Measurements from ENCODE around the gene ARL2BP. TPM values are rescaled to one million over a fixed set of nuclear protein-coding genes. Genes with fewer than 3 reads are reported as not detected.

The ARL2BP gene
- total RNA-seq, 1 donor from 2014 or later, result 41.5 TPM

- H3K36me3 ChIP-seq, result no peaks in the 10 kb centered on the region
- peaks cover 19% of the 10 kb centered on the region for H3F3A ChIP-seq (ENCODE audit: low read depth)
- peaks cover 4% of the 10 kb centered on the region for H3K9me3 Mint-ChIP-seq
- peaks cover 12% of the 10 kb centered on the region for H3K27me3 Mint-ChIP-seq (ENCODE audit: insufficient read depth, low read depth)
- H4K20me1 ChIP-seq (ENCODE audit: low read depth), result no peaks in the 10 kb centered on the region
- H3K9ac ChIP-seq, result no peak overlapping the region
- no peak overlapping the region for H3K27ac Mint-ChIP-seq
- H3K4me2 ChIP-seq, result peak overlapping the region; percentile 82
- H3K4me3 Mint-ChIP-seq, result no peak overlapping the region
- no peaks in the 10 kb centered on the region for H3K79me2 ChIP-seq (ENCODE audit: low read depth)
- H3K27ac ChIP-seq, result no peak overlapping the region
- TF ChIP-seq EZH2 (IDR thresholded peaks at IDR 0.05) (no peak), CTCF (IDR thresholded peaks at IDR 0.05) (no peak), EZH2phosphoT487 (IDR thresholded peaks at IDR 0.05) (no peak)
- peak overlapping the region; percentile 93 for H2AFZ ChIP-seq (replicated peaks)
- peaks cover 7% of the 10 kb centered on the region for H3K27me3 ChIP-seq
- DNase-seq (ENCODE audit: low spot score), result no peak
- peak overlapping the region; percentile 56 for H3K4me3 ChIP-seq
- peaks cover 5% of the 10 kb centered on the region for H3K4me1 ChIP-seq
- H3K9me3 ChIP-seq (ENCODE audit: low read depth), result no peaks in the 10 kb centered on the region
- H3K4me1 Mint-ChIP-seq, result peaks cover 6% of the 10 kb centered on the region
- H3K36me3 Mint-ChIP-seq, result no peaks in the 10 kb centered on the region
These were observed 56.2 kb downstream of the ARL2BP start for GRCh38 chr16:57301126-57301817.

Other genes starting within 250 kb of the ARL2BP start
- 19.8 and 26.9 TPM in 2 replicates for gene CPNE2, start 152.7 kb upstream of the ARL2BP start, total RNA-seq (ENCODE audit: low replicate concordance)
- 106 and 184 TPM in 2 replicates for gene PSME3IP1, start 59.2 kb upstream of the ARL2BP start, total RNA-seq (ENCODE audit: low replicate concordance)
- 46.6 and 49.2 TPM in 2 replicates for gene RSPRY1, start 58.9 kb upstream of the ARL2BP start, total RNA-seq (ENCODE audit: low replicate concordance)
- 0.86 and 1.6 TPM in 2 replicates for gene PLLP, start 39.4 kb downstream of the ARL2BP start, total RNA-seq (ENCODE audit: low replicate concordance)
- gene CCL22, start 113.5 kb downstream of the ARL2BP start, total RNA-seq (ENCODE audit: low replicate concordance), result not detected in 2 replicates
- gene CX3CL1, start 127.2 kb downstream of the ARL2BP start, total RNA-seq (ENCODE audit: low replicate concordance), result 0.65 and 0.96 TPM in 2 replicates
- not detected in 2 replicates for gene CCL17, start 159.5 kb downstream of the ARL2BP start, total RNA-seq (ENCODE audit: low replicate concordance)
- 89.2 and 95.9 TPM in 2 replicates for gene CIAPIN1, start 202.1 kb downstream of the ARL2BP start, total RNA-seq (ENCODE audit: low replicate concordance)
- 20.2 and 20.3 TPM in 2 replicates for gene COQ9, start 202.2 kb downstream of the ARL2BP start, total RNA-seq (ENCODE audit: low replicate concordance)
- 58.4 and 97.4 TPM in 2 replicates for gene POLR2C, start 217.4 kb downstream of the ARL2BP start, total RNA-seq (ENCODE audit: low replicate concordance)
- 10.5 and 27.4 TPM in 2 replicates for gene DOK4, start 241.2 kb downstream of the ARL2BP start, total RNA-seq (ENCODE audit: low replicate concordance)